H1 (cell line): ENCODE data around the gene SLCO4A1. TPM values are rescaled to one million over a fixed set of nuclear protein-coding genes. Genes with fewer than 3 reads are reported as not detected.

ENCODE experiments used
- CTCF ChIA-PET: fragments of 300-600 bp; sonication (Branson Sonifier 250); formaldehyde crosslinking; loops from one replicate; lab custom pipeline; 2021; ENCODE audit not compliant: partially characterized antibody; lab: Charles Lee
- POLR2A ChIA-PET: fragments of 300-600 bp; sonication (Branson Sonifier 250); formaldehyde crosslinking; loops from one replicate; lab custom pipeline; 2021; ENCODE audit warnings: inconsistent platforms; ENCODE audit not compliant: partially characterized antibody; lab: Charles Lee
- DNase-seq, 2 experiments: peaks; one replicate each; pipeline versions ENCODE4 v3.0.0 to v3.0.0-alpha.2; 2010 to 2022; ENCODE audit warnings: low spot score in 2 of 2, low read depth in 1 of 2, mixed read lengths in 1 of 2
- FAIRE-seq: peaks from 2 replicates; lab custom pipeline; 2011; peaks lifted over from hg19 to GRCh38; lab: Jason Lieb, UNC
- H2AFZ ChIP-seq: 2 replicates; pipeline ENCODE4 v1.8.1; 2012; ENCODE audit warnings: low read length, inconsistent platforms
- H2AK5ac ChIP-seq: 2 replicates; pipeline ENCODE4 v1.6.1; 2013; ENCODE audit warnings: low read depth, low read length
- H2BK120ac ChIP-seq: replicated peaks from 2 replicates; pipeline ENCODE3; 2013; ENCODE audit warnings: low read depth, low read length, inconsistent platforms
- H2BK12ac ChIP-seq: 2 replicates; pipeline ENCODE4 v1.6.1; 2013; ENCODE audit warnings: low read depth, low read length
- H2BK15ac ChIP-seq: 2 replicates; pipeline ENCODE4 v1.6.1; 2013; ENCODE audit warnings: low read length
- H2BK20ac ChIP-seq: 2 replicates; pipeline ENCODE4 v1.6.1; 2013; ENCODE audit warnings: low read length
- H2BK5ac ChIP-seq: 2 replicates; pipeline ENCODE4 v1.6.1; 2013; ENCODE audit warnings: low read depth, low read length
- H3K14ac ChIP-seq: 2 replicates; pipeline ENCODE4 v1.6.1; 2013; ENCODE audit warnings: inconsistent platforms; ENCODE audit not compliant: insufficient read length
- H3K18ac ChIP-seq: 2 replicates; pipeline ENCODE4 v1.6.1; 2013; ENCODE audit warnings: low read length; ENCODE audit errors: extremely low read depth
- H3K23ac ChIP-seq: 2 replicates; pipeline ENCODE4 v1.6.1; 2013; ENCODE audit warnings: inconsistent platforms; ENCODE audit not compliant: insufficient read length
- H3K23me2 ChIP-seq: 2 replicates; pipeline ENCODE4 v1.6.1; 2013; ENCODE audit warnings: low read depth, low read length
- H3K27ac ChIP-seq: 2 replicates; pipeline ENCODE4 v1.6.1; 2011; ENCODE audit warnings: low read depth, low read length, inconsistent platforms
- H3K27me3 ChIP-seq, 4 experiments: replicated peaks in 1 of 4; 1 replicate in 1 of 4; 2 replicates in 3 of 4; pipeline versions ENCODE4 v1.6.1 to v1.8.1; 2011 to 2013; ENCODE audit warnings: low read length in 3 of 4, mild to moderate bottlenecking in 3 of 4, inconsistent platforms in 2 of 4, mixed read lengths in 2 of 4, moderate library complexity in 1 of 4; ENCODE audit not compliant: control insufficient read depth in 3 of 4, insufficient read depth in 3 of 4; ENCODE audit errors: extremely low read depth in 1 of 4
- H3K36me3 ChIP-seq, 4 experiments: 2 replicates each; pipeline versions ENCODE4 v1.6.1 to v1.8.1; 2011 to 2013; ENCODE audit warnings: mild to moderate bottlenecking in 4 of 4, low read length in 3 of 4, moderate library complexity in 2 of 4, control low read depth in 1 of 4, inconsistent platforms in 1 of 4; ENCODE audit not compliant: insufficient read depth in 4 of 4, control insufficient read depth in 2 of 4
- H3K4ac ChIP-seq: replicated peaks from 2 replicates; pipeline ENCODE3; 2013; ENCODE audit warnings: low read length, low read depth, mixed read lengths, inconsistent platforms; ENCODE audit not compliant: insufficient read length
- H3K4me1 ChIP-seq, 4 experiments: replicated peaks in 1 of 4; 1 replicate in 1 of 4; 2 replicates in 3 of 4; pipeline versions ENCODE4 v1.6.1 to v1.8.1; 2011 to 2013; ENCODE audit warnings: low read length in 3 of 4, inconsistent platforms in 2 of 4, mixed read lengths in 1 of 4; ENCODE audit not compliant: insufficient read depth in 4 of 4, control insufficient read depth in 3 of 4
- H3K4me2 ChIP-seq, 2 experiments: 2 replicates each; pipeline versions ENCODE4 v1.6.1 to v1.8.1; 2011 to 2013; ENCODE audit warnings: low read depth in 2 of 2, low read length in 2 of 2, control low read depth in 1 of 2, inconsistent platforms in 1 of 2, mild to moderate bottlenecking in 1 of 2; ENCODE audit not compliant: insufficient read depth in 1 of 2
- H3K4me3 ChIP-seq, 4 experiments: fragments of 200-600, 300-600 bp in 1 of 4; sonication (generic), shearing (Covaris generic), sonication (Bioruptor Twin) in 1 of 4; 2 replicates each; pipeline versions ENCODE4 v1.5.1 to v1.8.1; 2011 to 2016; ENCODE audit warnings: low read length in 4 of 4, low read depth in 3 of 4, control low read depth in 2 of 4, inconsistent platforms in 2 of 4, mild to moderate bottlenecking in 2 of 4, mixed read lengths in 1 of 4, moderate library complexity in 1 of 4; ENCODE audit not compliant: insufficient read depth in 2 of 4; ENCODE audit errors: extremely low read depth in 1 of 4
- H3K56ac ChIP-seq: replicated peaks from 2 replicates; pipeline ENCODE3; 2013; ENCODE audit warnings: low read depth, mild to moderate bottlenecking, mixed read lengths, low read length, inconsistent platforms; ENCODE audit not compliant: insufficient read length
- H3K79me1 ChIP-seq: 2 replicates; pipeline ENCODE4 v1.6.1; 2013; ENCODE audit warnings: low read depth, low read length, control low read depth
- H3K79me2 ChIP-seq, 2 experiments: 2 replicates each; pipeline versions ENCODE4 v1.6.1 to v1.8.1; 2012 to 2013; ENCODE audit warnings: low read length in 2 of 2, mild to moderate bottlenecking in 2 of 2, inconsistent platforms in 1 of 2; ENCODE audit not compliant: insufficient read depth in 2 of 2, control insufficient read depth in 1 of 2
- H3K9ac ChIP-seq, 4 experiments: replicated peaks in 1 of 4; 1 replicate in 1 of 4; 2 replicates in 3 of 4; pipeline versions ENCODE4 v1.6.1 to v1.8.1; 2011 to 2013; ENCODE audit warnings: low read depth in 3 of 4, low read length in 3 of 4, control low read depth in 2 of 4, mild to moderate bottlenecking in 2 of 4, moderate library complexity in 2 of 4, inconsistent platforms in 1 of 4; ENCODE audit errors: extremely low read depth in 1 of 4
- H3K9me3 ChIP-seq, 2 experiments: 2 replicates each; pipeline versions ENCODE4 v1.6.1 to v1.8.1; 2012 to 2013; ENCODE audit warnings: mild to moderate bottlenecking in 2 of 2, moderate library complexity in 2 of 2, control low read depth in 1 of 2, inconsistent platforms in 1 of 2, low read depth in 1 of 2, low read length in 1 of 2, mixed read lengths in 1 of 2; ENCODE audit not compliant: insufficient read depth in 2 of 2
- H4K20me1 ChIP-seq, 2 experiments: replicated peaks in 1 of 2; 2 replicates each; pipeline versions ENCODE3 to v1.8.1; 2011 to 2013; ENCODE audit warnings: inconsistent platforms in 2 of 2, low read length in 2 of 2, mild to moderate bottlenecking in 1 of 2; ENCODE audit not compliant: insufficient read depth in 2 of 2, control insufficient read depth in 1 of 2
- H4K5ac ChIP-seq: 2 replicates; pipeline ENCODE4 v1.6.1; 2013; ENCODE audit warnings: low read length, low read depth, mixed read lengths, inconsistent platforms; ENCODE audit not compliant: insufficient read length
- H4K8ac ChIP-seq: 2 replicates; pipeline ENCODE4 v1.8.0; 2013; ENCODE audit warnings: mild to moderate bottlenecking, moderate library complexity, low read length, inconsistent platforms; ENCODE audit not compliant: insufficient read depth; ENCODE audit errors: extremely low read depth
- H4K91ac ChIP-seq: replicated peaks from 2 replicates; pipeline ENCODE3; 2013; ENCODE audit warnings: low read length, mixed read lengths, inconsistent platforms; ENCODE audit not compliant: insufficient read length
- ATF2 ChIP-seq: IDR thresholded peaks from 2 replicates; pipeline ENCODE4 v1.6.1; 2012; ENCODE audit warnings: low read length, inconsistent platforms
- GABPA ChIP-seq: IDR thresholded peaks from 2 replicates; pipeline ENCODE4 v1.6.1; 2011; ENCODE audit warnings: mild to moderate bottlenecking, low read length, moderate library complexity, borderline replicate concordance; ENCODE audit not compliant: insufficient read depth
- KDM1A ChIP-seq: fragments of 200-600, 300-600 bp; sonication (generic); IDR thresholded peaks from 2 replicates; pipeline ENCODE4 v1.7.1; 2016; ENCODE audit warnings: mild to moderate bottlenecking, low read length, borderline replicate concordance
- PHF8 ChIP-seq: fragments of 200-600 bp; sonication (generic); conservative IDR thresholded peaks from 2 replicates; pipeline ENCODE4 v1.7.1; 2012; ENCODE audit warnings: low read depth, mild to moderate bottlenecking, inconsistent platforms, low read length, moderate library complexity
- RAD21 ChIP-seq, 2 experiments: IDR thresholded peaks in 1 of 2; conservative IDR thresholded peaks in 1 of 2; 2 replicates each; pipeline ENCODE4 v1.6.1; 2011; ENCODE audit warnings: low read depth in 2 of 2, low read length in 2 of 2, improper control_type of control experiment in 1 of 2, inconsistent platforms in 1 of 2, mild to moderate bottlenecking in 1 of 2, moderate library complexity in 1 of 2
- WGBS, 2 experiments: shearing (Covaris generic) in 1 of 2; methylation state at CpG; one replicate each; pipeline versions ENCODE4 v1.1.6 to v1.1.7; 2013 to 2015; ENCODE audit warnings: low lambda C conversion rate in 2 of 2, mixed read lengths in 2 of 2, inconsistent platforms in 1 of 2, low coverage in 1 of 2, missing lambda C conversion rate in 1 of 2; ENCODE audit not compliant: insufficient replicate concordance in 2 of 2, insufficient coverage in 1 of 2, insufficient read length in 1 of 2; ENCODE audit errors: extremely low coverage in 1 of 2, missing lambda C conversion rate in 1 of 2; 5-methylcytosine and 5-hydroxymethylcytosine counted together
- polyA plus RNA-seq, 7 experiments: library from polyadenylated mRNA; depleted of rRNA in 3 of 7; stranded (reverse) in 5 of 7; unstranded in 2 of 7; fragments of >200 nt in 5 of 7; fragments of 200-250 nt in 2 of 7; gene quantifications; 1 replicate in 5 of 7; 2 replicates in 1 of 7; 4 replicates in 1 of 7; pipeline versions ENCODE4 v1.2.1 to v1.2.3, GENCODE V29; 2011 to 2013; ENCODE audit warnings: missing spikeins in 2 of 7, mixed read lengths in 2 of 7
- total RNA-seq: library from RNA; stranded (reverse); fragmentation: NEBNext Ultra II Directional; extraction: Animal tissue kit (Norgen Biotek cat#: 25700); gene quantifications from 2 replicates; pipeline ENCODE4 v1.2.1, GENCODE V29; 2021
- TF ChIP-seq, protein P1 (sequence below): IDR thresholded peaks from 2 replicates; pipeline ENCODE4 v1.6.1; 2012; ENCODE audit warnings: inconsistent platforms

Gene SLCO4A1
- total and polyA plus RNA-seq, 2 of the 8 experiments (the other 6 are each of a cell fraction or from before 2014, with no cell fraction given): 10.5 to 18.5 TPM

- Histone ChIP-seq H3K27ac (no peak overlapping the region), H4K20me1 (peaks cover 2 to 5% of the 10 kb centered on the region in 2 experiments), H2BK5ac (no peak overlapping the region), H2AK5ac (no peak overlapping the region), H3K18ac (no peak overlapping the region), H3K4me1 (no peaks in the 10 kb centered on the region), H2BK20ac (no peak overlapping the region), H2BK120ac (no peak overlapping the region), H3K56ac (no peak overlapping the region), H3K23me2 (no peaks in the 10 kb centered on the region), H3K14ac (no peak overlapping the region), H3K27me3 (no peaks in the 10 kb centered on the region; a peak in 1 of 7 replicates), H2BK15ac (no peak overlapping the region), H2BK12ac (no peak overlapping the region), H3K79me2 (no peaks in the 10 kb centered on the region), H3K4me2 (no peak overlapping the region), H3K9me3 (no peaks in the 10 kb centered on the region), H3K36me3 (peaks cover 0 to 2% (median 0%) of the 10 kb centered on the region in 4 experiments; a peak in 1 of 8 replicates), H3K4ac (no peak overlapping the region), H3K79me1 (no peaks in the 10 kb centered on the region), H4K8ac (no peak overlapping the region), H3K9ac (no peak overlapping the region), H3K23ac (no peak overlapping the region), H2AFZ (no peak overlapping the region), H4K91ac (no peak overlapping the region), H4K5ac (no peak overlapping the region), H3K4me3 (no peak overlapping the region)
- FAIRE-seq (peak; percentile 48), DNase-seq (peak; percentile 44 to 89)
- CTCF ChIA-PET: interaction anchor here (0.7 to 7.0 kb wide), 20 partner anchors 10 to 884 kb away, joined by 3 to 65 read pairs (median 4); partner anchors contain the start of gene NTSR1
- POLR2A ChIA-PET: no interaction called here
- 71% methylated on average over 13 of the region's 13 CpGs; no CpG with 5 or more reads in 1 of the 2 experiments for WGBS, 2 experiments
- no peak for TF ChIP-seq ATF2
- peak; percentile 71; the same call in 1 of the 2 replicates for TF ChIP-seq KDM1A
- TF ChIP-seq GABPA: peak; percentile 82; the same call in 1 of the 2 replicates
- TF ChIP-seq RAD21 (IDR thresholded peaks at IDR 0.05 in 1 of 2, conservative IDR thresholded peaks at IDR 0.05 in 1 of 2; ENCODE audit: low read depth in 2 of 2, low read length in 2 of 2): peak; percentile 92 to 96
- no peak for TF ChIP-seq PHF8
- TF ChIP-seq, protein P1, sequence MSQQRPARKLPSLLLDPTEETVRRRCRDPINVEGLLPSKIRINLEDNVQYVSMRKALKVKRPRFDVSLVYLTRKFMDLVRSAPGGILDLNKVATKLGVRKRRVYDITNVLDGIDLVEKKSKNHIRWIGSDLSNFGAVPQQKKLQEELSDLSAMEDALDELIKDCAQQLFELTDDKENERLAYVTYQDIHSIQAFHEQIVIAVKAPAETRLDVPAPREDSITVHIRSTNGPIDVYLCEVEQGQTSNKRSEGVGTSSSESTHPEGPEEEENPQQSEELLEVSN: no peak
Measured at GRCh38 chr20:62668441-62669027, 26.2 kb downstream of the SLCO4A1 start.
